HG02884 (cell line): ENCODE results near the gene THBD.
"Not testable (repeated sequence)": the region's sequence is repeated elsewhere in the genome, so short reads cannot be mapped to it uniquely, and the experiment has no call there.

Experiments used
- ATAC-seq: cut with Tn5 transposase; IDR thresholded peaks from one replicate; pipeline ENCODE4 v1.9.1; 2021; ENCODE audit warnings: mild to moderate bottlenecking, moderate library complexity; ENCODE audit not compliant: unreplicated experiment

Gene THBD

GRCh38 chr20:23037017-23037481 lies 12.4 kb downstream of the THBD start:
- ATAC-seq, result no peak

GRCh38 chr20:23036371-23036770 lies 13.1 kb downstream of the THBD start:
- ATAC-seq, result no peak

GRCh38 chr20:23035731-23036130 lies 13.7 kb downstream of the THBD start:
- ATAC-seq, result no peak

- ATAC-seq, result no peak
Measured at GRCh38 chr20:23034721-23035671, 14.5 kb downstream of the THBD start, which contains the start of gene SSTR4. SSTR4 (plus strand) TSS chr20:23035312; CDS start chr20:23035484, 172 bp downstream.

GRCh38 chr20:23033918-23034317 lies 15.6 kb downstream of the THBD start:
- no peak for ATAC-seq

- ATAC-seq, result no peak
Measured at GRCh38 chr20:23032750-23033078, 16.8 kb downstream of the THBD start.

- ATAC-seq, result no peak
Measured at GRCh38 chr20:23032056-23032749, 17.3 kb downstream of the THBD start.

- no peak for ATAC-seq
Measured at GRCh38 chr20:23031346-23031745, 18.1 kb downstream of the THBD start.

GRCh38 chr20:23029324-23029723 lies 20.1 kb downstream of the THBD start:
- ATAC-seq, result no peak

GRCh38 chr20:23028392-23028791 lies 21.1 kb downstream of the THBD start:
- ATAC-seq, result no peak

GRCh38 chr20:23027721-23028120 lies 21.8 kb downstream of the THBD start:
- no peak for ATAC-seq

- not testable (repeated sequence) for ATAC-seq
Measured at GRCh38 chr20:23025503-23025902, 24.0 kb downstream of the THBD start.

GRCh38 chr20:23024701-23025100 lies 24.8 kb downstream of the THBD start:
- ATAC-seq, result no peak

- no peak for ATAC-seq
Measured at GRCh38 chr20:23023621-23024177, 25.8 kb downstream of the THBD start.

GRCh38 chr20:23022849-23023248 lies 26.6 kb downstream of the THBD start:
- no peak for ATAC-seq

- no peak for ATAC-seq
Measured at GRCh38 chr20:23021951-23022350, 27.5 kb downstream of the THBD start.

GRCh38 chr20:23021541-23021940 lies 27.9 kb downstream of the THBD start:
- ATAC-seq, result no peak

- no peak for ATAC-seq
Measured at GRCh38 chr20:23020230-23021018, 29.0 kb downstream of the THBD start.

- no peak for ATAC-seq
Measured at GRCh38 chr20:23019403-23019802, 30.1 kb downstream of the THBD start.

- no peak for ATAC-seq
Measured at GRCh38 chr20:23018941-23019340, 30.5 kb downstream of the THBD start.

GRCh38 chr20:23018432-23018831 lies 31.0 kb downstream of the THBD start:
- ATAC-seq, result peak; percentile 78
